Lower leg skin (tissue), 4 donors: ENCODE measurements around the gene CAMKMT. TPM values are rescaled to one million over a fixed set of nuclear protein-coding genes. Genes with fewer than 3 reads are reported as not detected.
"Not testable (repeated sequence)": the region's sequence is repeated elsewhere in the genome, so short reads cannot be mapped to it uniquely, and the experiment has no call there.

Experiments used
- DNase-seq, 2 donors: peaks; one replicate each; pipeline ENCODE4 v3.0.0-alpha.2; 2019; ENCODE audit warnings: low spot score in 2 of 2
- H3K4me3 ChIP-seq: fragments of 200-600 bp; sonication (generic); 2 replicates; pipeline ENCODE4 v1.5.1; 2017; ENCODE audit warnings: mild to moderate bottlenecking, low read depth; ENCODE audit not compliant: poor library complexity, severe bottlenecking
- POLR2A ChIP-seq, 2 donors: fragments of 450-650 bp; IDR thresholded peaks; one replicate each; pipeline ENCODE4 v1.6.1; 2016 to 2017; ENCODE audit warnings: antibody characterized with exemption in 2 of 2, mild to moderate bottlenecking in 1 of 2, moderate library complexity in 1 of 2
- WGBS, 2 donors: methylation state at CpG; one replicate each; pipeline ENCODE4 v1.1.5; 2018; 5-methylcytosine and 5-hydroxymethylcytosine counted together
- intact Hi-C: fragments of 100-400 bp; cut with DNase I; formaldehyde crosslinking; loops from one replicate; pipeline ENCODE4 v1.15.0; 2023; ENCODE audit warnings: low total_unique reads
- total RNA-seq, 4 donors: library from RNA; depleted of rRNA; stranded (reverse); fragments of >200 nt; gene quantifications; one replicate each; pipeline ENCODE4 v1.1.0, GENCODE V29; 2016
- TF ChIP-seq, protein P1 (sequence below), 3 donors: fragments of 450-650 bp; IDR thresholded peaks; one replicate each; pipeline ENCODE4 v1.5.1; 2016; ENCODE audit warnings: antibody characterized with exemption in 3 of 3, mild to moderate bottlenecking in 3 of 3, moderate library complexity in 2 of 3

CAMKMT gene
- total RNA-seq, 4 donors from 2014 or later: 4.2 to 18.3 (median 9.8) TPM

DNA sequence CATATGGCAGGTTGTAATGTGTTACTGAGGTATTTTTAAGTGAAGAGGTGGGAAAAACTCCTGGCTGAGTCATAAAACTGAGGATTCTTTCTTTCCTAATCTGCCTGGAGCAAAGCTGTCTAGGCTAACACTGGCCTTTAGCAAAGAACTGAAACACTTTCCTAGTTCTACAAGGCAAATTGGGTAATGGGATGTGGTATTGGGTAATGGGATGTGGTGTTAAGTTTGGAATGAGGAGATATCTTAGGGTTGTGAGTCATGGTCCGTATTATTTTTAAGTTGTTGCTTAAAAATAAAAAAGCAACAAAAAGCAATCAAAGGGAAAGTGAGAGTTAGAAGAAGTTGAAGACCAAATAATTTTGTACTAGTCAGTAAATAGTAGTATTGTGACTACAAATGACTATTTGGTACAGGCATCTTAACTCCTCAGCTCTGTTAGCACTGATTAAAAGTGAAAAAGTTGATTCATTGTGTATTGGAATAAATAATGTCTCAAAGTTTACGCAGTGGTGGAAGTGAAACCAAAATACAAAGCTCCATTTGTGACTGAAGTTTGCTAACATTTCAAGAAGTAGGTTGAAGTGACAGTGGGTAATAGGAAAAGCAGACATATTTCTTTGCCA lies 216.8 kb downstream of the CAMKMT start:
- TF ChIP-seq, protein P1, sequence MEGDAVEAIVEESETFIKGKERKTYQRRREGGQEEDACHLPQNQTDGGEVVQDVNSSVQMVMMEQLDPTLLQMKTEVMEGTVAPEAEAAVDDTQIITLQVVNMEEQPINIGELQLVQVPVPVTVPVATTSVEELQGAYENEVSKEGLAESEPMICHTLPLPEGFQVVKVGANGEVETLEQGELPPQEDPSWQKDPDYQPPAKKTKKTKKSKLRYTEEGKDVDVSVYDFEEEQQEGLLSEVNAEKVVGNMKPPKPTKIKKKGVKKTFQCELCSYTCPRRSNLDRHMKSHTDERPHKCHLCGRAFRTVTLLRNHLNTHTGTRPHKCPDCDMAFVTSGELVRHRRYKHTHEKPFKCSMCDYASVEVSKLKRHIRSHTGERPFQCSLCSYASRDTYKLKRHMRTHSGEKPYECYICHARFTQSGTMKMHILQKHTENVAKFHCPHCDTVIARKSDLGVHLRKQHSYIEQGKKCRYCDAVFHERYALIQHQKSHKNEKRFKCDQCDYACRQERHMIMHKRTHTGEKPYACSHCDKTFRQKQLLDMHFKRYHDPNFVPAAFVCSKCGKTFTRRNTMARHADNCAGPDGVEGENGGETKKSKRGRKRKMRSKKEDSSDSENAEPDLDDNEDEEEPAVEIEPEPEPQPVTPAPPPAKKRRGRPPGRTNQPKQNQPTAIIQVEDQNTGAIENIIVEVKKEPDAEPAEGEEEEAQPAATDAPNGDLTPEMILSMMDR (IDR thresholded peaks at IDR 0.05): no peak
- TF ChIP-seq POLR2A (IDR thresholded peaks at IDR 0.05): no peak
- WGBS, 2 donors: 66 to 70% methylated on average over 2 of the region's 2 CpGs
- H3K4me3 ChIP-seq: no peak overlapping the region
- no peak for DNase-seq
- intact Hi-C loops: no loop called here

DNA sequence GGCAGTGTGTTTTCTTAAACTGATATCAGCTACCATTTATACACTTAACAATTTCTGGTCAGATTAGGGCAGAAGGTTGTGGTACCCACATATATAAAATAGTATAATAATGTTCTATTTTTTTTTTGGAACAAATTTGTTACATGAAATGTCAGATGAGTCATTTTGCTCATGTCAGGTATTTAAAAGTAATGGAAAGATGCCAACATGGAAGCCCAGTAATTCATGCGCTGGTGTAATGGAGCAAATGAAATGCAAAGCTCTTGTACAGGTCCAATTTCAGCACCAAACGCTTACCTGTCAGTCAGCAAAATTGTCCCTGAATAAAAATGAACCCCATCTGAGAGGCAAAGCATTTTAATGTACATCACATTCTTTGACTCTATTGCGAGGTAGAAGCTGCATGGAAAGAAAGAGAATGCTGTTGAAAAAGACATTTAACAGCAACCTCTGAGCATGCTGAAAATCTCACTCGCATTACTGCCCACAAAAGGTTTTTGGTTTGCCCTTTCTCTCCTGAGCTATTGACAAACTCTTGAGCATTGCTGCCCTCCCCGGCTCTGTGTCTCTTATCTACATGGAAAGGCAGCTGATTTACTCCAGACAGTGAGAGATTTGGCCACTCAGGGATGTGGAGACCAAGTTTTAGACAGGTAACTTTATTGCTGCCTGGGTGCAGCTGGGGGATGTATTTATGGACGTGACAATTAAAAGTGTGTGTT lies 217.5 kb downstream of the CAMKMT start:
- WGBS, 2 donors: 58 to 74% methylated on average over 6 of the region's 6 CpGs
- intact Hi-C loops: no loop called here
- TF ChIP-seq POLR2A (IDR thresholded peaks at IDR 0.05): no peak
- TF ChIP-seq, protein P1 (IDR thresholded peaks at IDR 0.05): no peak

DNA sequence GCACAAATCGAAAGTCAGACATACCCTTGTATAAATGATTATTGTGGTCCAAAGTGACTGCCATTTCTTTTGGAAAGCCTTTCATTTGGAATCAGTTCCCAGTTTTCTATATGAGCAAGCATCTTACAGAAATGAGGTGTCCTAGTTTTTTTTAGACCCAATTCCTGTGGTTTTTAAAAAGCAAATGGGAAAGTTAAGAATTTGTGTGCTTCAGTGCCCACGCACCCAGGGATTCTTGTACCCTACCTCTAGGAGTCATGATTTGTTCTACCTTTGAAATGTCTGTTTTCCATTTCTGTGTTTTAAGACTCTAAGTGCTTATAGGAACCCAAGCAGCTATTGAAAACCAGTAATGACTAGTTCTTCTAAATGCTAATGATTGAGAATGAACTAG lies 218.1 kb downstream of the CAMKMT start:
- WGBS, 2 donors: 82 to 92% methylated on average over 2 of the region's 2 CpGs
- intact Hi-C loops: no loop called here
- no peak overlapping the region for H3K4me3 ChIP-seq
- TF ChIP-seq, protein P1 (IDR thresholded peaks at IDR 0.05): no peak
- TF ChIP-seq POLR2A (IDR thresholded peaks at IDR 0.05): no peak
- no peak for DNase-seq

More for the DNA sequence above, 217.5 kb downstream of the CAMKMT start:
- no peak for DNase-seq
- no peak overlapping the region for H3K4me3 ChIP-seq

DNA sequence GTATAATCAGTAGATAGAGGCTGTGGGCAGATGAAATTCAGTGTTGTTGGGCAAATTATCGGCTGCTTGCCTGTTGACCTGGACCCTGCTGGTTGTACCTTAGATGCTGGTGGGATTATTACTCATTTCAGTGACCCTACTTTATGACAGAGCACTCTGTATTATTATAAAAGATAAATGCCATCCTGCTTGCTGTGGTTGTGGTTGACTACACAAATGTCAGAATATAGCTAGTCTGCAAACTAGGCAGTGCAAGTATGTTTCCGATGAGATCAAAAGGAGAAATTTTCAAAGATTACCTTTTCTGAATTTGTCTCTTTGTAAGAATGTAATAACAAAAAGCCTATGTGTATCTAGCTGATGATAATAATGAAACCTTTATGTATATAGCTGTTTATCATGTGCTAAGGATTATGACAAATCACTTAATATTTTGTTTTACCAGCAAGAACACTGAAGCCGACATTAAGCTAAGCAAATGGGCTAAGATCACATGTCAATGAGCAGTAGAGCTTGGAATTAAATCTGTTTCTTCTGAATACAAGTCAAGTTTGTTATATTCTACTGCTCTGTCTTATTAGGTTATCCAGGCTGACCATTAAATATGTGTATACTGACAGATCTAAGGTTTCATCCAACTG lies 219.2 kb downstream of the CAMKMT start:
- 60 to 89% methylated on average over 3 of the region's 3 CpGs for WGBS, 2 donors
- intact Hi-C loops: no loop called here
- no peak for DNase-seq
- TF ChIP-seq POLR2A (IDR thresholded peaks at IDR 0.05): no peak
- TF ChIP-seq, protein P1 (IDR thresholded peaks at IDR 0.05): no peak
- H3K4me3 ChIP-seq: no peak overlapping the region

DNA sequence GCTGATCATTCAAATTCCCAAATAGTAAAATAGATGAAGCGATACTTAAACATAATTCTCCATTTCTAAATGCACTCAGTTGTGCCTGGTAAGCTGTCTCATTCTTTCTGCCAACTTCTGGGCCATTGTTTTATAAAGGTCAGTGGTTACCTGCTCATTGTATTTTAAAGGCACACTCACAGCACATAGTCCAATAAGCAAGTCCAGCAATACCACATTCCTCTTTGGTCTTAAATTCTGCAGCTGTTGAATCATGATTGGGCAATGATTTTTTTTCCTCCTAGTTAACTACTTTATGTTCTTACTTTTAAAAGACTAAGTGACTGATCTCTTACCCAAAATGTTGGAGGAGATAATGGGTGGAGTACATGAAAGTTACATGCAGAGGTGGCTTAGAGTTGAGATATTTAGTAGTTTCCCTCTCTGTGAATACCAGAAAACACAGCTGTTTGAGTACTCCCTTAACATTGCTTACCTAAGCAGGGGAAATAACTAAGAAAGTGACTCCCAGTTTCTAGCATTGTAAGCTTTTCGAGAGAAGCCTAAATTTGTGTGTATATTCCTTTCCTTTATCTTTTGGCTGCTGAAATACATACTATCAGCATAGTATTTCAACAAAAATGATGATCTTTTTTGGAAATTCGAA lies 220.7 kb downstream of the CAMKMT start:
- intact Hi-C loops: no loop called here
- WGBS, 2 donors: 92 to 94% methylated on average over 3 of the region's 3 CpGs
- no peak for TF ChIP-seq POLR2A (IDR thresholded peaks at IDR 0.05)
- TF ChIP-seq, protein P1 (IDR thresholded peaks at IDR 0.05): no peak
- no peak overlapping the region for H3K4me3 ChIP-seq
- DNase-seq: no peak

DNA sequence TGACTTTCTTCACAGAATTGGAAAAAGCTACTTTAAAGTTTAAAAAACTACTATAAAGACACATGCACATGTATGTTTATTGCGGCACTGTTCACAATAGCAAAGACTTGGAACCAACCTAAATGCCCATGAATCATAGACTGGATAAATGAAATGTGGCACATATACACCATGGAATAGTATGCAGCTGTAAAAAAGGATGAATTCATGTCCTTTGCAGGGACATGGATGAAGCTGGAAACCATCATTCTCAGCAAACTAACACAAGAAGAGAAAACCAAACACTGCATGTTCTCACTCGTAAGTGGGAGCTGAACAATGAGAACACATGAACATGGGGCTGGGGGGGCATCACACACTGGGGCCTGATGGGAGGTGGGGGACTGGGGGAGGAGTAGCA lies 233.9 kb downstream of the CAMKMT start:
- H3K4me3 ChIP-seq, intact Hi-C loops: not testable (repeated sequence)
- WGBS, 2 donors: 96 to 98% methylated on average over 2 of the region's 2 CpGs

More for the DNA sequence above, 233.9 kb downstream of the CAMKMT start:
- DNase-seq: not testable (repeated sequence)
